Activated CD8-positive, alpha-beta memory T cell treated with anti-CD3 and anti-CD28 coated beads for 24 hours (primary cell): ENCODE results near the gene SEPTIN1.

ENCODE experiments used
- DNase-seq: peaks from one replicate; pipeline ENCODE4 v3.0.0-alpha.2; 2020

Gene SEPTIN1

DNA sequence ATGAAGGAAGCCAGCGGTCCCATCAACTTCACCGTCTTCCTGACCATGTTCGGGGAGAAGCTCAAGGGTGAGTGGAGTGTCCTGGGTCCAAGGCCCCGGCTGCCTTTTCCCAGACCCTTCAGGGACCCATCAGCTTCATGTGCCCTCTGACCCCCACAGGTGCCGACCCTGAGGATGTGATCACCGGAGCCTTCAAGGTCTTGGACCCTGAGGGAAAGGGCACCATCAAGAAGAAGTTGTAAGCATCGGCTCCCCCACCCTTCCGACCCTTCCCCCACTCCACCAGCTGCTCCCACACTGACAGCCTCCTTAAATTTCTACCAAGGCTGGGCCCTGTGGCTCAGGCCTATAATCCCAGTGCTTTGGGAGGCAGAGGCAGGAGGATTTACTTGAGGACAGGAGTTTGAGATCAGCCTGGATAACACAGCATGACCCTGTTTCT, 5.9 kb downstream of the SEPTIN1 start:
- DNase-seq, result no peak

DNA sequence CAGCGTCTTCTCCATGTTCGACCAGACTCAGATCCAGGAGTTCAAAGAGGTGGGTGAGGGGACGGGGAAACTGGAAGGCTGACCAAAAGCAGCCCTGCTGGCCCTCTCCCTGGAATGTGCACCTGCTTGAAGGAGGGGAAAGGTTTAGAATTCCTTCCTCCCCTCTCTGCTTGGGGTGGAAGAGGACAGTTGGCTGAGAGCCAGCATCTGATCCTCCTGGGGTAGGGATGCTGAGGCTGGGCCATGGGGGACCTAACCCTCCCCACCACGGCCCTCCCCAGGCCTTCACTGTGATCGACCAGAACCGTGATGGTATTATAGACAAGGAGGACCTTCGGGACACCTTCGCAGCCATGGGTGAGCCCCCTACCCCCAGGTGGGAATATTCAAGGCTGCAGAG, 6.5 kb downstream of the SEPTIN1 start:
- DNase-seq, result no peak

DNA sequence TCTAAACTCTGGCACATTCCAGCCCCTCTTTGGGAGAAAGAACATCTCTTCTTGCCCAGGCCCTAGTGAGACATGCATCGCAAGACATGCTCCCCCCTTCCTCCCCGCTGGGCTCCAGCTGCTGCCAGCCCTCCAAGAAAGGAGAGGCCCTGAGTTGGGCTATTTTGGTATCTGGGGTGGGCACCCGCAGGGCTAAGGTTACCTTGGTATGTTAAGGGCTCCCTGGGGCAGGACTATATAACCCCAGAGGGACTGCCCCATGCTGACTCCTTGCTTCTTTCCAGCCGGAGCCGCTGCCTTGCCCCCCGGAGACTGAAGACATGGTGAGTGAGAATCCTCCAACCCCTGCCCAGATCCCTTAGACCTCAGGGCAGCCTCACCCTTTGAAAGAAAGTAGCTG, 7.8 kb downstream of the SEPTIN1 start, which contains the start of gene MYL11:
Gene MYL11, plus strand, starts transcription at position 265 of the 400 bp plus-strand sequence. Its CDS starts 56 bp downstream, at position 321.
- no peak for DNase-seq

DNA sequence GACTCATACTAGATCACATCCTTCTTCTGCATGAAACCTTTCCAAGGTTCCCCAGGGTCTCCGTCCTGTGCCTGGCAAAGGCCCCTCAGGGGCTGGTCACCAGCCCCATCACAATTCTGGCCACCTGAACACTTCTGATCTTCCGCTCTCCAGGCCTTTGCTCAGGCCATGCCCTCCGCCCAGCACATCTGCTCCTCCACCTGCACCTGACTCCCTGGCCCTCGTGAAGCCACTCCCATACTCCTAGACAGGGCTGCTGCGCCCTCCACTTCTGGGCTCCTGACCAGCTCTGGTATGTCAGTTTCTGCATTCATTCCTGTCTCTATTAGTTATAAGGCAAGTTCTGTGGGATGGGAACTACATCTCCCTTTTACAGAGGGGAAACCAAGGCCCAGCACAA, 9.6 kb downstream of the SEPTIN1 start:
- DNase-seq, result no peak

DNA sequence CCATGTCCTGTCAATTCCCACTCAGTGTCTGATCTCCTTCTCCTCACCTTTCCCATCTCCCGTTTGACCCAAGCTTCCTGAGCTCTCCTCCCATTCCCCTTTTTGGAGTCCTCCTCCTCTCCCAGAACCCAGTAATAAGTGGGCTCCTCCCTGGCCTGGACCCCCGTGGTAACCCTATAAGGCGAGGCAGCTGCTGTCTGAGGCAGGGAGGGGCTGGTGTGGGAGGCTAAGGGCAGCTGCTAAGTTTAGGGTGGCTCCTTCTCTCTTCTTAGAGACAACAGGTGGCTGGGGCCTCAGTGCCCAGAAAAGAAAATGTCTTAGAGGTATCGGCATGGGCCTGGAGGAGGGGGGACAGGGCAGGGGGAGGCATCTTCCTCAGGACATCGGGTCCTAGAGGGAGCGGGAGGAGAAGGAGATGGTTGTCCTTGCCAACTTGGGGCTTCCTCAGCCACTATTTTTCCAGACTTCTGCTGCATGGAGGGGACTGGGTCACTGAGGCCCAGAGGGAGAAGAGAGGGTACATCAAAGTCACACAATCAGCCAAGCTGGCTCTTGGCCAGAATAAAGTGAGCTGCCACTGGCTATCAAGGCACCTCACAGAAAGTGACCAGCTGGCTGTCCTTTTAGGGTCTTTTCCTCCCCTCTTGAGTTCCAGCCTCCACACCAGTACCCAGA, 10.2 kb downstream of the SEPTIN1 start:
- no peak for DNase-seq

DNA sequence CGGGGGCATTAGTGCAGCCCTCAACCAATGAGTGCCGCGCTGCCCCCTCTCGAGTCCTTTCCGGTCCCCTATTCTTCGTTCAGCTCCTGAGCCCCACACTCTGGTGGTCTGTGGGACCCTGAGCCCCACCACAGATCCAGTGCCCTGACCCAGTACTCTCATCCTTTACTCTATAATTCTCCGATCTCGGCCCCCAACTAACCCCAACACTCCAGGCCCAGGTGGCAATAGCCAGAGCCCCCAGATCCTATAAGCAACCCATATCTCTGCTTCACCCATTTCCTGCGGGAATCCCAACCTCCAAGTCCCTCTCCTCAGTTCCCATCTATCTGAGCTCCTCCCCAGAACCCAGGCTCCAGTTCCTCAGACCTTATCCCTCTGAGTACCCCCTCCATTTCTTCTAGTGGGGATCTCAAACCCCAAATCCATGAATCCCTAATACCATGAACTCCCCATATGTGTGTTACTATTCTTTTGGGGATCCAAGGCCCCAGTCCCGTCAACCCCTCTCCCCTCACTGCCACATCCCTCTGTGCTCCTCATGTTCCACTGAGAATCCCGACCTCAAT, 11.0 kb downstream of the SEPTIN1 start:
- no peak for DNase-seq

DNA sequence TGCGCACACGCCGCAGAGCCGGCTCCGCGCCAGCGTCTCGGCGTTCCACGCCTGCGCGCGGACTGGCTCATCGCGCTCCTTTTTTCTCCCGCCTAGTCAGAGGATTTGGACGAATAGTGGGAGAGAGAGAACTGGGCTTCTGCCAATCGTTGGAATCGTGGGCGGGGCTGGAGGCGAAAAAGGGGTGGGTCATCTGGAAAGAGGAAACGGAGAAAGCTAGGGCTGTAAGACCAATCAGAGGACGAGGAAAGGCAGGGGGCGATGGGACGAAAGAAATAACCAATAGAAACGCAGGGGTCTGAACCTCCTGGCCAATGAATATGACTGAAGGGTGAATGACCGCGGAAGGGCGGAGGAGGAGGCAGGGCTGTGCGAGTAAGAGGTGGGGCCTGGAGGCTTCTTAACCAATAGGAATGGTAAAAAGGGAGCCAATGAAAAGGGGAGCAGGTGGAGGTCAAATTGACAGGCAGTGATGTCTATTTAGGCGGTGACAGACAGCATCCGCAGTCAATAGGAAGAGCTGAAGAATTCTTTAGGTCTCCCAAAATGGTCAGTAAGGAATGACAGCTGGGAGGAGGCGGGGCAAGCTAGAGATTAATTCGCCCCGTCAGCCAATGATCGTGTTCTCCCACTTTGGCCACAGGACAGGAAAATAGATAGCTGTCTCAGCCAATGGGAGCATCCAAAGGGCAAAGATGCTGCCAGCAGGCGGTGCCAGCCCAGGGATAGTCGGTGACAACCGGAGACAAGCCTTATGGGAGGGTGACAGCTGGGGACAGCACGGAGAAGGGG, 11.7 kb downstream of the SEPTIN1 start, which contains the start of gene TBC1D10B:
Gene TBC1D10B, minus strand, starts transcription at position 39 of the 792 bp plus-strand sequence. CDS start 311 bp downstream, outside the sequence.
- peak; percentile 96 for DNase-seq

DNA sequence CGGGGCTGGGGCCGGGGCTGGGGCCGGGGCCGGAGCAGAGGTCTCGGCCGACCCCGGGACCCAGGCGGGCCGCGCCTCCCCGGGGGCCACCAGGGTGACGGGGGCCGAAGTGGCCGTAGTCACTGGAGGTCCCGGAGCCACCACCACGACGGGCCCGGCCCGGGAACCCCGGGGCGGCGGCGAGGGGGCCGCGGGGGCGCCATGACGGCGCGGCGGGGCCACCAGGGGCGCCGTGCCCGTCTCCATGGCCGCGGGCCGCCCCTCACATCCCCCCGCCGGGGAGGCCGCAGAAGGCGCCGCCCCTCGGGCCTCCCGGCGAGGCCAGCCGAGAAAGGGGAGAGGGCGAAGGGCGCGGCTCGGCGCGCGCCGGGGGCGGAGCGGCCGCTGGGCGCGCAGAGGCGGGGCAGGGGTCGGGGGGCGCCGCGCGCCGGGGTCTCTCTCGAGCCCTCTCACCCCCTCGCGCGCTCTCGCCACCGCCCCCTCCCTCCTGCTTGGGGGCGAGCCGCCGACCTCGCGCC, 12.4 kb downstream of the SEPTIN1 start:
- DNase-seq, result no peak

DNA sequence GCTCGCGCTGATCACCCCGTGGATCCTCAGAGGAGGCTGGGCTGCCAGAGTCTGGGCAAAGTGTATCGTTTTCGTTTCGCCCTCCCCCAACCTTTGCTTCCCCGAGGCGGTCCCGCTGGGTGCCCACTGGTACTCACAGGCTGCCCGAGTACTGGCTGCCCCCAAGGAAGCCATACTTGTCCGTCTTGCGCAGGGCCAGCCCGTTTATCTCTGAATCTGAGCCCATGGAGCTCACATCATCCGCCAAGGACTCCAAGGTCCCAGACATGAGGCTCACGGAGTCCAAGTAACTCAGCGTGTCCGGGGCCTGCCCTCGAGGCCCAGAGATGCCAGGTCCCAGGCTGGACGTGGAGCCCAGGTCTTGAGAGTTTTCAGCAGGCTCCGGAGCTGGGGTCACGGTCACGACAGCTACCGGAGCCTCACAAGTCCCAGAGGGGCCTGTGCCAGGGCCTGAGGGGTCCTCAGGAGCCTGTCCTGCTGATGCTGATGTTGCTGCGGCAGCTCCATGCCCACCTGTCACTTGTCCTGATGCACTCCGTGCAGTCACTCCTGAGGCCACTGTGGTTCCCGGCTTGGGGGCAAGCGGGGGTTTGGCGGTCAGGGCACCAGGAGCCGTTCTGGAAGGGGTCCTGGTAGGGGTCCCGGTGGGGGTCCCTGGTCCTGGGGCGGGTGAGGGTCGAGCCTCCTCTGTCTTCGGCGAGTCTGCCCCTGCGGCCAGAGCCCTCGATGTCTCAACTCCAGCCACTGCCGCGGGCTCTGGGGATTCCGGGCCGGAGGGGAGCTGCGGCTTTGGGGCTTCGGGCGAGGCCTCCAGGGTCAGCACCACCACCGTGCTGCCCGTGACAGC, 13.0 kb downstream of the SEPTIN1 start:
- DNase-seq, result peak; percentile 69

DNA sequence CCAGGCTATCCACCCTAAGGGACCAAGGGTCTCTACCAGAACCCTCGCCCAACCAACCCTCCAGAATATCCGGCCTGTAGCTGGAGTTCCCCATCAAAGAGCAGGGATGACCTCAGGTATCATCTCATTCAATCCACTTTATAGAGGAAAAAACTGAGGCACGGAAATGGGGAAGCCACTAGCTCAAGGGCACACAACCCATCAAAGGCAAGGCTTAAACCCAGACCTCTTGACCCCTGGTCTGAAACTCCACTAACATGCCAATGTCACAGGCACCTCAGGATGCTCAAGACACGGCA, 13.6 kb downstream of the SEPTIN1 start:
- DNase-seq, result no peak

DNA sequence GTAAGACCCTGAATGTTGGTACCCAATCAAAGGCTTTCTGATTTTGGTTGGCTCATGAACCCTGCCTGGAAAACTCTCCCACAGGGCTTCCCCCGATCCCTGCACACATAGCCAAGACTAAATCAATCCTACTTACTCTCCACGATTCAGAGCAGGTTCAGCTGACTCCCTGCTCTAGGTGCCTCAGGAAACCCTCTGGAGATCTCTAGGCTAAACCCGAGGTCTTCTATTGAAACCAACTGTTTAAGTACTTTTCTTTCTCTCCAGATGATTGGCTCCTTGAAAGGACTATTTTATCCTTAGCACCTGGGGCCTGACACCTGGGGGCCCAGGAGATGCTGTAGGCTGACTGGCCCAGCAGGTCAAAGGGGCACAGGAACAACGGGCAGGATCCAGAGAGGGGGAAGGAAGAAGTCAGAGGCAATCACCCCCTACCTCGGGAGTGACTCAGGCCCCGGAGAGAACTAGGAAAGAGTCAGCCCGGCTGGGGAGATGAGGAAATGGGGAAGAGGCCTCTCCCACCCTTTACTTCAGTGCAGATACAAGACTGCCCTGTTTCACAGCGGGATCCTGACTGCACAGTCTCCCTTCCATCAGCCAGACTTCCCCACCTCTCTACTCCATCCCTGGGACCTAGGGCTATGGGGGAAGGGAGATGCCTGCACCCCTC, 14.1 kb downstream of the SEPTIN1 start:
- DNase-seq, result no peak

DNA sequence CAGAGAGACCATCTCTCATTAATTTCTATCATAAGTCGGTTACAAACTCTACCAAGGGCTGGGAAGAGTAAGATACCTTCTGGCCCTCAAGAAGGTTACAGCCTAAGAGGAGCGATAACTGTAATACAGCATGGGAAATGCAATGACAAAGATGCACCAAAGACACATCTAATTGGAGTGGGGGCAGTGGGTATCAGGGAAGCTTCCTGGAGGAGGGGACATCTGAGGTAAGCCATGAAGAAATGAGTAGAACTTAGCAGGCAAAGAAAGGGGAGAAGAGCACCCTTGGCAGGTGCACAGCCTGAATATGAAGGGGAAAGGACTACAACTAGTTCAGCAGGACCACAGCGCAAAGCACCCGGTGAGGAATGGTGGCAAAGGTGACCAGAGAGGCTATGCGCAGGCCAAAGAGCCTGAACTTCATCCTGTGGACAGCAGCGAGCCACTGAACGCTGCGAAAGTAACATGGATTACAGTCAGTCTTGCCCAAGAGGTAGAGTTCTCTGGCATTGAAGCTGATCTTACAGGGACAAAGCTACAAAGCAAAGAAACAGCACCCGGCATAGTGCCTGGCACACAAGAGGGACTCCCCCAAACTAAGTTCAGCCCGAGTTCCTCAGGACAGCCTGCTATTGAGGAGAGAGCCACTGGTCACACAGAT, 14.9 kb downstream of the SEPTIN1 start:
- no peak for DNase-seq

DNA sequence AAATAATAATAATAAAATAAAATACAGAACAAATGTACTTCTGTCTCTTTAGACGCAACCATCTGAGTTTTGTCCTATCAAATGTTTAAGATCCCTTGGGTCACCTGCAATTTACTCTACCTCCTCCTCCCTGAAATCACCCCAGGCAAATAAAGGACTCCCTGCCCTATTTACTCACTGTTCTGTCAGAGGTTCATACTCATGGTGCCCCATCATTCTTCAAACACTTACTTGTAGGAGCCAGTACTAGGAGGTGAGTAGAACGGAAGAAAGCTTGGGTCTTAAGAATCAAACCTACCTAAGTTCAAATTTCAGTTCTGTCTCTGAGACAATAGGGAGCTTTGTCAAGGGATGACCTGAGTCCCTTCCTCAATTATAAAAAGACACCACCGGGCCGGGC, 15.8 kb downstream of the SEPTIN1 start:
- DNase-seq, result no peak

DNA sequence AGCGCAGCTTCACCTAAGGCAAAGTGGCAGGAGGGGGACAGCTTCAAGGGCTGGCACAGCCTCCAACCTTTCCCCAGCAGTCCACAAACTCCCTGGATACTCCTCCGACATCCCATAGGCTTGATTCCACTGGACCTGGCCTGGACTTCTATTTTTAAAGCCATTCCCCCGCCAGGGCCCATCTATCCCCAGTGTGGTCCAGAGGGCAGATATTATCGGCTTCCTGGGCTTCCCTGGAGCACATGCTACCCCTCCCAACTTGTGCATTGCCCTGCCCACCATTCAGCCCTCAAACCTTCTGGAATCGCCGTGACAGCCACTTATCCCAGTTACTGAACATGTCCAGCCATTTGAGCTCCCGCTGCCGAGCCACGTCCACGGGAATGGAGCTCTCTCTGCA, 17.2 kb downstream of the SEPTIN1 start:
- no peak for DNase-seq

DNA sequence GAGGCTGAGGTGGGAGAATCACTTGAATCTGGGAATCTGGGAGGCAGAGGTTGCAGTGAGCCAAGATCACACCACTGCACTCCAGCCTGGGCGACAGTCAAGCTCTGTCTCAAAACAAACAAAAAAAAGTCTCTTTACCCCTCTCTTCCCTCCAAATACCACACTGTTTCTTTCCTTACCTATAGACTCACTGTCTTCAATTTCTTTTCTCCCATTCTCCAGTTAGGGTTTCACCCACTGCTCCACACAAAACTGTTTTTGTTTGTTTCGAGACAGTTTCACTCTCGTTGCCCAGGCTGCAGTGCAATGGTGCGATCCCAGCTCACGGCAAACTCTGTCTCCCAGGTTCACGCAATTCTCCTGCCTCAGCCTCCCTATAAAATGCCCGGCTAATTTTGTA, 21.2 kb downstream of the SEPTIN1 start:
- DNase-seq, result no peak

DNA sequence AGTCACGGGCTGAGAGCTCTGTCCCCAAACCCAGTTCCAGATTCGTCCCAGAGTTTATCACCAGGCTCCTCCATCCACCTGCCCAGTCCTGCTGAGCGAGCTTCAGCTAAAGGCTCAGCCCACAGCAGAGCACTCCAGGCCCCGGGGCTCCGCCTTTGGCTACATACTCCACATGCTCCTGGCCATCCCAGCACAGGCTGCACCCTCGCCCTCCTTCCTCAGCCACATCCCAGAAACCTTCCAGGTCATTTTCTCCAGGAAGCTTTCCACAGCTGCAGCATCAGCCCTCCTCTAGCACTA, 22.5 kb downstream of the SEPTIN1 start:
- DNase-seq, result no peak

DNA sequence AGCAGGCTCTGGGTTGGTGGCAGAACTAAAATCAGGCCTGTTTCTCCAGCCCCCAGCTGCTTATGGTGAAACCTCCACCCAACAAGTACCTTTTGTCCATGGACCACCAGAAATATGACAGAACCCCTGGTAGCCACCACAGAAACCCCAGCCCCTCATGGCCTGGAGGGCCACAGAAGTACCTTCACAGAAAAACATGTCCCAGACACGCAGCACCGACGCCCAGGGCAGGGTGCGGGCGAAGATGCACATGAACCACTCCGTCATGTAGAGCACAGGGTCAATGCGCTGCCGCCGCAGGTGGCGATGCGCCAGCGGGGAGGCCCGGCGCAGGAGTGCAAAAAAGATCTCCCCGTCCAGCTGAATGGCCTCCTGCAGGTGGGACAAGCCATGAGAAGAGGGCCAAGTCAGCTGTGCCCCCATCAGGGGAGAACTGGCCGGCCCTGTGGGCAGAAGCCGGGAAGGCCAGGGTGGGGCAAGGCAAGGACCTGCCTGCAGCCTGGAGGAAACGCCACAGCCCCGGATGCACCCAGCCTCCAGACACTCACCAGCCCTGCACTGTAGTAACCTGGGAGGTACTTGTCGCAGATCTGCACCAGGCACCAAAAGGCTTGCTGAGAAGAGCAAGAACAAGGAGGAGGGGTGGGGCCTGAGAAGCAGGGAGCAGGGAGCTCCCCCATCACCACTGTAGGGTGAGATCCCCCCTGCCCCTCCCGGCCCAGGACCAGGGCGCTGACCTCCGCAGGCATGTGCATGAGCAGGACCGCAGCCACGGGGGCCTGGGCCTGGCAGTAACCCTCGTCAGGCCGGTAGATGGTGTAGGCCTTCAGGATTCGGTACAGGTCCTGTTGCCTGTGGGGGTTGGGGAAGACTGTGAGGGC, 23.1 kb downstream of the SEPTIN1 start:
- DNase-seq, result peak; percentile 53

DNA sequence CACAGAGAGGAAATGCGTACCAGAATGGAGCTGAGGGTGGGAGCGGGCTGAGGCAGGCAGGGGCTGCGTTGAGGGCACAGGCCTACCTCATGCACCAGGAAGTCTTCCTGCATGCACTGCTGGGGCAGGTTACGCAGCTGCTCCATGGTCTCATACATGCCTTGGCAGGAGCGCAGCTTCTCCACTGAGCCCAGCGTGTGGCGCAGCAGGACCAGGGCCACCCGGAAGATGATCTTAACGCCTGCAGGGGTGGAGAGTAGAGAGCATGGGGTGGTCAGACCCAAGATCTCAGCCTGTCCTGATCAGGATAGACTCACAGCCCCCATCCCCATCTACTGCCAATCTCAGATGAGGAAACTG, 23.8 kb downstream of the SEPTIN1 start:
- DNase-seq, result no peak

DNA sequence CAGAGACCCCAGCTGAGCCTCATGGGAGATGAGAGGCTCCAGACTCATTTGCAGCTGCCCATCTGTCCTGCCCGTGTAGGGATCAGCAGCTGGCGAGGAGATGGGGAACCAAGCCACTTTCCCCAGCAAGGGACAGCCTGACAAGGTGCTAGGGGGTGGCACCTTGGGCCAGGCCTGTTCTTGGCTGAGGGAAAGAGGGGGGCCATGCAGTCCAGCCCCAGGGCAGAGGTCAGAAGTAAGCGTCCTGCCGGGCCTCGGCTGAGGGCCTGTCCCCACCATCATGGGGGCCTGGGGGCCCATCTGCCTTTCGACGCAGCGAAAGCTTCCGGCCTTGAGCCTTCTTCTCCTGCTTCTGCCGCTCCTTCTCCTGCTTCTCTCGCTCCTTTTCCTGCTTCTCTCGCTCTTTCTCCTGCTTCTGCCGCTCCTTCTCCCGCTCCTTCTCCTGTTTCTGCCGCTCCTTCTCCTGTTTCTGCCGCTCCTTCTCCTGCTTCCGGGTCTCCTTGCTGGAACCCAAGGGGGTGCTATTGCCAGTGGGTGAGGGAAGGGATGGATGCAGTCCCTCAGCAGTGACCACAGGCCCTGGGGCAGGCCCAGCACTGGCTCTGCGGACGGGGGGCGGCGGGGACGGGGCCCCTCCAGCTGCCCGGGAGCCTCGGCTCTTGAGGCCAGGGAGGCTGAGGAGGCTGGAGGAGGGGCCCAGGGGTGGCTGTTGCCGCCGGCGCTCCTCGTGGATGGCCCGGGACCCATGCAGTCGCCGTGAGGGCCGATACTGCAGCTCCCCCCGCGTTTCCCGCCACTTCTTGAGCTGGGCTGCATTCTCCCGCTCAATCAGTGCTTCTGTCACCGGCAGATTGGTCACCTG, 24.4 kb downstream of the SEPTIN1 start:
- peak; percentile 54 for DNase-seq
